Left hindlimb (tissue), 1 donor: ENCODE results near the gene UNC80.
"Not testable (repeated sequence)": the region's sequence is repeated elsewhere in the genome, so short reads cannot be mapped to it uniquely, and the experiment has no call there.

Experiments used
- DNase-seq: peaks from one replicate; pipeline ENCODE4 v3.0.0-alpha.2; 2018

UNC80 gene

GRCh38 chr2:209771474-209772289 is at the start of gene UNC80:
TSS of gene UNC80 (plus strand) at chr2:209771832. CDS start at chr2:209772073, 241 bp downstream.
- peak; percentile 87 for DNase-seq

- DNase-seq, result no peak
These were observed 45.3 kb upstream of the UNC80 start for GRCh38 chr2:209726311-209726710.

- DNase-seq, result no peak
These were observed 44.6 kb upstream of the UNC80 start for GRCh38 chr2:209727077-209727476.

- DNase-seq, result no peak
These were observed 36.8 kb upstream of the UNC80 start for GRCh38 chr2:209734805-209735204.

GRCh38 chr2:209741953-209742352 is 29.7 kb upstream of the UNC80 start:
- no peak for DNase-seq

- DNase-seq, result no peak
These were observed 18.6 kb upstream of the UNC80 start for GRCh38 chr2:209753020-209753419.

GRCh38 chr2:209757163-209757562 is 14.5 kb upstream of the UNC80 start:
- DNase-seq, result no peak

- no peak for DNase-seq
These were observed 10.1 kb upstream of the UNC80 start for GRCh38 chr2:209761566-209761965.

GRCh38 chr2:209762563-209762962 is 9.1 kb upstream of the UNC80 start:
- no peak for DNase-seq

- no peak for DNase-seq
These were observed 8.5 kb upstream of the UNC80 start for GRCh38 chr2:209763106-209763505.

GRCh38 chr2:209766613-209767012 is 5.0 kb upstream of the UNC80 start:
- DNase-seq, result no peak

GRCh38 chr2:209767316-209767715 is 4.3 kb upstream of the UNC80 start:
- DNase-seq, result no peak

- no peak for DNase-seq
These were observed 3.1 kb upstream of the UNC80 start for GRCh38 chr2:209768557-209768956.

GRCh38 chr2:209772290-209772685 is 656 bp downstream of the UNC80 start:
- DNase-seq, result no peak

- DNase-seq, result no peak
These were observed 1.7 kb downstream of the UNC80 start for GRCh38 chr2:209773377-209773776.

- no peak for DNase-seq
These were observed 15.8 kb downstream of the UNC80 start for GRCh38 chr2:209787416-209787815.

- DNase-seq, result no peak
These were observed 17.3 kb downstream of the UNC80 start for GRCh38 chr2:209788925-209789324.

- no peak for DNase-seq
These were observed 18.6 kb downstream of the UNC80 start for GRCh38 chr2:209790066-209790728.

GRCh38 chr2:209791151-209791550 is 19.5 kb downstream of the UNC80 start:
- no peak for DNase-seq

- not testable (repeated sequence) for DNase-seq
These were observed 23.8 kb downstream of the UNC80 start for GRCh38 chr2:209795425-209795824.

GRCh38 chr2:209805351-209805750 is 33.7 kb downstream of the UNC80 start:
- no peak for DNase-seq

- no peak for DNase-seq
These were observed 34.7 kb downstream of the UNC80 start for GRCh38 chr2:209806318-209806717.

- no peak for DNase-seq
These were observed 36.9 kb downstream of the UNC80 start for GRCh38 chr2:209808521-209808920.

- DNase-seq, result no peak
These were observed 37.6 kb downstream of the UNC80 start for GRCh38 chr2:209809256-209809655.
